Right lung (tissue), 5 donors: ENCODE results near the gene CEACAM19. TPM values are rescaled to one million over a fixed set of nuclear protein-coding genes. Genes with fewer than 3 reads are reported as not detected.

ENCODE experiments used
- DNase-seq, 2 donors: peaks; one replicate each; pipeline ENCODE4 v3.0.0-alpha.2; 2013
- polyA plus RNA-seq, 5 donors: library from polyadenylated mRNA; unstranded; fragments of 120-200 nt; gene quantifications; one replicate each; pipeline versions ENCODE4 v1.2.1 to v1.2.3, GENCODE V29; 2013; ENCODE audit warnings: inconsistent platforms in 1 of 5, low replicate concordance in 1 of 5; ENCODE audit not compliant: insufficient read length in 5 of 5, insufficient read depth in 1 of 5

CEACAM19 gene
- polyA plus RNA-seq, 5 donors: 10.7 to 23.9 (median 15.8) TPM

DNA sequence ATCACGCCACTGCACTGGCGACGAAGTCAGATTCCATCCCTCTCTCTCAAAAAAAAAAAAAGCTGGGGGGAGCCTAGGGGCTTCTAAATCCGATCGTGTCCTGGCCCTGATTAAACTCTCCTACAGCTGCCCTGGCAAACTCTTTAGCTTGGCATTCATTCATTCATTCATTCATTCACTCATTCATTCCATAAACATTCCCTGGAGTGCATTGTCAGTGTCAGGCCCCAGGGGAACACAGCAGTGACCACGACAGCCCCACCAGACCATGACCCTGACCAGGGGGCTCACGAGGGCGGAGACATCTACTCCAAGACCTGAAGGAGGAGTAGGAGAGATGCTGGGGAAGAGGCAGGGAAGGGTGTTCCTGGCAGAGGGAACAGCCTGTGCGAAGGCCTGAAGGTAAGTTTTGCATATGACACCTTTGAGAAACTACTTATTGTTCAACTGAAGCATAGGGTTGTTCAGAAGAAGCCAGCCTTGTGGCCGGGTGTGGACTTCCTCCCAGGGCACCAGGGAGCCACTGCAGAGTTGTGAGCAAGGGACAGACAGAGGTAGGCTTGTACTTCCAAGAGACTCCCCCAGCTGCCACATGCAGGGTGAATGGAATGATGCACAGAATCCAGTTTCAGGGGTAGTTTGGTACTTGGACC, 52.1 kb downstream of the CEACAM19 start:
- DNase-seq: no peak

DNA sequence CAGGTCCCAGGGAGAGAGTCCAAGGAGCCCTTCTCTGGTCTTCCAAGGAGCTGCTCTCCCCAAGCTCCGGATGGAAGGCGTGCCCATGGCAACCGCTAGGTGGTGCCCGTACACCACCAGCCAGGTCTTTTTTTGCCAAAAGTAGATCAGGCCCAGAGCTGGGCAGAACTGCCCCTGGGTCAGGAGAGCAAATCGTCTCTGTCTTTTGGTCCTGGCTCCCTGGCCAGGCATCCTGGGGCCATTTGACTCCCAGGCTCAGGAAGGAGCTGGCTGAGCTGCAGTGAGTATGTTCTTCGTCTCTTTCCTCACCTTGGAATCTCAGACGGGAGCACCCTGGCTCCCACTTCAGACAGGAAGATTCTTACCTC, 52.7 kb downstream of the CEACAM19 start:
- peak; percentile 72 to 78 for DNase-seq

- DNase-seq: no peak
These were observed 54.0 kb downstream of the CEACAM19 start for GRCh38 chr19:44725251-44725650.

DNA sequence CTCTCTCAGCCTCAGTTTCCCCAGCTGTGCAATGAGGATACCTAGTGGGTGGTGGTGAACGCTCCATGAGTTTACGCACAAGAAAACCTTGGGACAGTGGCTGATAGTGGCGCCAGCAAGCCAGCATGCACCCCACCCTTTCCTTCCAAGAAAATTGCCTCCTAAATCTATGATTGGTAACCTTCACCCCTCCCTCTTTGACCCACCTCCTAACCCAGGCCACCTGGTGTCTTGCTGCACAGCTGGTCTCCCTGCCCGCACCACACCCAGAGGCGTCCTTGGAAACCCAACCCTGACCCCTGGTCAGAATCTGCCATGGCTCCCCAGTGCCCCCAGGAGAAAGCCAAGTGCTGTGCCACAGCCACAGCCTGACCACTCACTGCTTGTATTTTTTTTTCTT, 54.4 kb downstream of the CEACAM19 start:
- DNase-seq: no peak

GRCh38 chr19:44726465-44726864, 55.2 kb downstream of the CEACAM19 start:
- DNase-seq: no peak

DNA sequence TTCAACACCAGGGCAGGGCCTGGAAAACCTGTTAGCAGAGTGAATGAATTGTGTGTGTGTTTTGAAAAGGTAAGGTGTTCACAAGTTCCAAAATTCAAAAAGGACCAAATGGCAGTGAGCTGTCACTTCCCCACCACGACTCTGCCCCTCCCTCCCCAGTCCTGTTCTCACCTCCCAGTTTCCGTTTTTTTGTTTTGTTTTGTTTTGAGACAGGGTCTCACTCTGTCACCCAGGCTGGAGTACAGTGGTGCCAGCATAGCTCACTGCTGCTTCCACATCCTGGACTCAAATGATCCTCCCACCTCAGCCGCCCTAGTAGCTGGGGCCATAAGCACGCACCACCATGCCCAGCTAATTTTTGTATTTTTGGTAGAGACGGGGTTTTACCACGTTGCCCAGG, 56.9 kb downstream of the CEACAM19 start:
- no peak for DNase-seq

DNA sequence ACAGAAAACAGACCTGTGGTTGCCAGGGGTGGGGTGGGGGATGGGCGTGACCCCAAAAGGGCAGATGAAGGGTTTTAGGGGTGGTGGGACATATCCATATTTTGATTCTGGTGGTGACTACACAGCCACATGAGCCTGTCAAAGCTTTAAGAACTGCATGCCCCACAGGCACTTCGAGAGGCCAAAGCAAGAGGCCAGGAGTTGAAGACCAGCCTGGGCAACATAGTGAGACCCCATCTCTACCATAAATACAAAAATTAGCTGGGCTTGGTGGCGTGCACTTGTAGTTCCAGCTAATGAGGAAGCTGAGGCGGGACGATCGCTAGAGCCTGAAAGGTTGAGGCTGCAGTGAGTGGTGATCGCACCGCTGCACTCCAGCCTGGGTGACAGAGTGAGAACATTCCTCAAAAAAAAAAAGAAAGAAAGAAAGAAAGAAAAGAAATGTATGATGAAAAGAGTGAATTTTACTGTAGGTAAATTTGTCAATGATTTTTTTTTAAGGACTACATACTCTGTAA, 58.3 kb downstream of the CEACAM19 start:
- no peak for DNase-seq

- DNase-seq: no peak
These were observed 59.8 kb downstream of the CEACAM19 start for GRCh38 chr19:44731081-44731480.

DNA sequence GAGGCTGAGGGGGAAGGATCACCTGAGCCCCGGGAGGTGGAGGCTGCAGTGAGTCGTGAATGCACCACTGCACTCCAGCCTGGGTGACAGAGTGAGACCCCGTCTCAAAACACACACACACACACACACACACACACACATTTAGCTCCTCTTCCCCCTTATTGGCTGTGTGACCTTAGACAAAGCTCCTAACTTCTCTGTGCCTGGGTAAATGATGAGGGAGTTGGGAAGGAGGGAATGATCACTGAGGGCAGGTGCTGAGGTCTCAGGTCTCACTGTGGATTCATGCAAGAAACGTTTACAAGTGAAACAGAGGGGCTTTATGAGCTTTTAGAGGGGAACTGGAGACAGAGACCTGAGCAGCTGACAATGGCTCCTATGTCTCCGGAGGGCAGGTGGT, 60.3 kb downstream of the CEACAM19 start:
- no peak for DNase-seq

DNA sequence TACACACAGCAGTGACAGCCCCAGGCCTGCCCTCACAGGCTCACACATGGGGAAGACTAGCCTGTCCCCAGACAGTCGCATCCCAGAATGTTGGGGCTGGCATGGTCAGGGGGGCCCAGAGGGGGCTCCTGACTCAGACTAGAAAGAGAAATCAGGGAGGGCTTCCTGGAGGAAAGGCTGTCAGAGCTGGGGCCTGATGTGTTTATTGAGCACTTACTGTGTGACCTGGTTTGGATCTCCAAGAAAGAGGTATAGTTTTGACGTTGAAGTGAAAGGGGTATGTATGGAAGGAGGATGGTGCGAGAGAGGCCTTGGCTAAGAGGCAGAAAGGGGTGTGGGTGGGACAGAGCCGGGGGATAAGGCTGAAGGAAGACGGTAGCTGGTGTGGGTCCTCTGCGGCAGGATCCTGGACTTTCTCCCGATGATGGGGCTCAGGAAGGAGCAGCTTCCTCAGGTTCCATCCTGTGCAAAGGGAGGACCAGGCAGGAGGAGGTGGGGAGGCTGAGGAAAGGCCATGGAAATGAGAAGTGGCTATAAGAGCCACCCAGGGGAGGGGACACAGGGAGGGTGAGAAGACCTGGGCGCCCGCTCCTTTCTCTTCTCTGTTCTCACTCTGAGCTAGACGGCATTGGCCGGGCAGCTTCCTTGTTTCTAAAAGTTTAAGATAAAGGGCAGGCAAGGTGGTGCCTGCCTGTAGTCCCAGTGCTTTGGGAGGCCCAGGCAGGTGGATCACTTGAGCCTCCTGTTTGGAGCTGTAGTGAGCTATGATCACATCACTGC, 61.1 kb downstream of the CEACAM19 start:
- no peak for DNase-seq

Other genes with a start within 250 kb of the CEACAM19 start
- gene ZNF229, start 223.0 kb upstream of the CEACAM19 start, polyA plus RNA-seq: 10 to 100 TPM in 4 of 5 donors, 1 to 10 TPM in 1; 7.9 to 16.1 (median 12.6) TPM
- gene ZNF180, start 171.0 kb upstream of the CEACAM19 start, polyA plus RNA-seq: 10 to 100 TPM; 11.0 to 18.6 (median 16.1) TPM
- not detected for gene CEACAM20, start 141.8 kb upstream of the CEACAM19 start, polyA plus RNA-seq
- gene IGSF23, start 57.9 kb upstream of the CEACAM19 start, polyA plus RNA-seq: under 1 TPM in 2 of 5 donors, not detected in 3; 0.31 to 0.33 TPM
- 10 to 100 TPM; 21.4 to 29.9 (median 24.4) TPM for gene PVR, start 27.6 kb upstream of the CEACAM19 start, polyA plus RNA-seq
- gene CEACAM16, start 27.7 kb downstream of the CEACAM19 start, polyA plus RNA-seq: not detected
- 10 to 100 TPM in 4 of 5 donors, 1 to 10 TPM in 1; 7.8 to 17.7 (median 13.4) TPM for gene BCL3, start 77.2 kb downstream of the CEACAM19 start, polyA plus RNA-seq
- gene CBLC, start 106.4 kb downstream of the CEACAM19 start, polyA plus RNA-seq: 1 to 10 TPM; 2.6 to 4.6 (median 4.3) TPM
- gene BCAM, start 137.6 kb downstream of the CEACAM19 start, polyA plus RNA-seq: 100 to 1,000 TPM in 4 of 5 donors, 10 to 100 TPM in 1; 95.9 to 268 (median 141) TPM
- 10 to 100 TPM; 65.3 to 86.5 (median 74.5) TPM for gene NECTIN2, start 174.8 kb downstream of the CEACAM19 start, polyA plus RNA-seq
- 10 to 100 TPM; 29.9 to 51.4 (median 32.4) TPM for gene TOMM40, start 219.8 kb downstream of the CEACAM19 start, polyA plus RNA-seq
- 10 to 100 TPM; 19.3 to 55.8 (median 26.2) TPM for gene APOE, start 234.3 kb downstream of the CEACAM19 start, polyA plus RNA-seq
- 10 to 100 TPM in 4 of 5 donors, 1 to 10 TPM in 1; 7.0 to 16.3 (median 13.2) TPM for gene APOC1, start 243.1 kb downstream of the CEACAM19 start, polyA plus RNA-seq